Measurements from ENCODE around the gene TENT4B. TPM values are rescaled to one million over a fixed set of nuclear protein-coding genes. Genes with fewer than 3 reads are reported as not detected.

The TENT4B gene
- total RNA-seq, 1 experiment from 2014 or later = 16.9 TPM

GRCh38 chr16:50244504-50245416 lies 91.7 kb downstream of the TENT4B start (continued):
- no peak for TF ChIP-seq ZBTB33 (IDR thresholded peaks at IDR 0.05; ENCODE audit: extremely low read depth, insufficient replicate concordance, low read length)
- TF ChIP-seq SP1 (IDR thresholded peaks at IDR 0.05; ENCODE audit: low read depth) = no peak
- no peak for TF ChIP-seq POLR2AphosphoS5 (IDR thresholded peaks at IDR 0.05; ENCODE audit: low read depth, low read length)
- no peak for TF ChIP-seq ELF1 (IDR thresholded peaks at IDR 0.05; ENCODE audit: borderline replicate concordance, low read depth)
- no peak for TF ChIP-seq YY1 (IDR thresholded peaks at IDR 0.05; ENCODE audit: extremely low read depth, insufficient replicate concordance, low read depth, low read length)
- TF ChIP-seq TCF7L2 (IDR thresholded peaks at IDR 0.05; ENCODE audit: borderline replicate concordance, extremely low read depth, insufficient read depth, insufficient read length) = no peak

- Histone ChIP-seq H3K4me1 (ENCODE audit: control insufficient read depth in 1 of 2, insufficient read depth in 2 of 2, low read length in 2 of 2) (peaks cover 11 to 25% of the 10 kb centered on the region in 2 experiments; a peak in 3 of 4 replicates), H3K27me3 (ENCODE audit: insufficient read depth, low read length) (no peaks in the 10 kb centered on the region), H3K4me2 (ENCODE audit: low read length) (peak overlapping the region; percentile 91), H4K20me1 (ENCODE audit: insufficient read depth) (no peaks in the 10 kb centered on the region), H3K4me3 (replicated peaks in 1 of 2; ENCODE audit: low read depth in 1 of 2, low read length in 2 of 2) (peak overlapping the region; percentile 57 to 62), H3K27ac (ENCODE audit: low read depth, low read length) (peak overlapping the region; percentile 47), H3K79me2 (ENCODE audit: insufficient read depth, low read length) (no peaks in the 10 kb centered on the region), H3K9me3 (ENCODE audit: control insufficient read depth in 1 of 2, insufficient read depth in 1 of 2, low read depth in 1 of 2, low read length in 2 of 2) (no peaks in the 10 kb centered on the region), H3K9ac (ENCODE audit: low read length) (peak overlapping the region; percentile 60), H3K36me3 (ENCODE audit: control insufficient read depth in 1 of 2, insufficient read depth in 2 of 2, low read length in 2 of 2) (no peaks in the 10 kb centered on the region), H2AFZ (ENCODE audit: low read depth, low read length, poor library complexity, severe bottlenecking) (peak overlapping the region; percentile 80), H3K9me2 (ENCODE audit: insufficient read depth) (no peaks in the 10 kb centered on the region)
- intact Hi-C loops (cut with micrococcal nuclease) = no loop called here
- POLR2A ChIA-PET = interaction anchor here (0.7 kb wide), 1 partner anchor 9 kb away, joined by 3 read pairs; no protein-coding TSS in a partner anchor
- DNase-seq (ENCODE audit: low read depth, low spot score) (peak; percentile 39), ATAC-seq (peak; percentile 81)
- RAD21 ChIA-PET (ENCODE audit: low non-redundant PET in 1 of 2, low total read pairs in 2 of 2, uncharacterized antibody in 2 of 2, unreplicated experiment in 2 of 2) = no interaction called here
- no TSS peak for BruUV-seq (replicated peaks)
- CTCF ChIA-PET = interaction anchor here (0.6 to 1.3 kb wide), 3 partner anchors 9 to 561 kb away, joined by 3 to 4 read pairs (median 3); no protein-coding TSS in a partner anchor
- TF ChIP-seq POLR2AphosphoS5 (IDR thresholded peaks at IDR 0.05; ENCODE audit: low read depth, low read length) (peak; percentile 44; the same call in 1 of the 2 replicates), ZBTB33 (IDR thresholded peaks at IDR 0.05; ENCODE audit: extremely low read depth, insufficient replicate concordance, low read length) (no peak), FOSL1 (IDR thresholded peaks at IDR 0.05; ENCODE audit: low read depth) (peak; percentile 39; the same call in 1 of the 2 replicates), MAX (IDR thresholded peaks at IDR 0.05) (peak; percentile 76), YY1 (IDR thresholded peaks at IDR 0.05; ENCODE audit: extremely low read depth, insufficient replicate concordance, low read depth, low read length) (no peak)
Measured at GRCh38 chr16:50245417-50246298, 92.6 kb downstream of the TENT4B start.

Measured in HCT116 (cell line).